Keratinocyte (primary cell): Measurements from ENCODE around the gene MAPT. TPM values are rescaled to one million over a fixed set of nuclear protein-coding genes. Genes with fewer than 3 reads are reported as not detected.

Source experiments
- DNase-seq: peaks from one replicate; pipeline ENCODE4 v3.0.0-alpha.2; 2011; ENCODE audit warnings: low read depth, missing footprints, low spot score
- FAIRE-seq: peaks from 2 replicates; lab custom pipeline; 2011; peaks lifted over from hg19 to GRCh38; lab: Jason Lieb, UNC
- H2AFZ ChIP-seq: 2 replicates; pipeline ENCODE4 v1.6.0; 2012; ENCODE audit warnings: low read length, control low read depth, inconsistent platforms; ENCODE audit not compliant: control insufficient read depth
- H3K27ac ChIP-seq: 2 replicates; pipeline ENCODE4 v1.5.1; 2011; ENCODE audit warnings: low read length; ENCODE audit not compliant: control insufficient read depth, insufficient read depth
- H3K27me3 ChIP-seq: 3 replicates; pipeline ENCODE4 v1.6.0; 2011; ENCODE audit warnings: low read length; ENCODE audit not compliant: control insufficient read depth, insufficient read depth; ENCODE audit errors: extremely low read depth
- H3K36me3 ChIP-seq, 2 experiments: 2 replicates in 1 of 2; 3 replicates in 1 of 2; pipeline ENCODE4 v1.5.1; 2011; ENCODE audit warnings: low read length in 2 of 2, mild to moderate bottlenecking in 1 of 2; ENCODE audit not compliant: control insufficient read depth in 2 of 2, insufficient read depth in 2 of 2; ENCODE audit errors: extremely low read depth in 1 of 2
- H3K4me1 ChIP-seq: 3 replicates; pipeline ENCODE4 v1.5.1; 2011; ENCODE audit warnings: low read length; ENCODE audit not compliant: control insufficient read depth, insufficient read depth; ENCODE audit errors: extremely low read depth
- H3K4me2 ChIP-seq: 3 replicates; pipeline ENCODE4 v1.6.0; 2011; ENCODE audit warnings: low read depth, low read length; ENCODE audit not compliant: control insufficient read depth, insufficient read depth; ENCODE audit errors: extremely low read depth
- H3K4me3 ChIP-seq, 3 experiments: fragments of 200-600 bp in 1 of 3; sonication (generic) in 1 of 3; 2 replicates in 2 of 3; 3 replicates in 1 of 3; pipeline ENCODE4 v1.5.1; 2011 to 2016; ENCODE audit warnings: low read length in 3 of 3, mild to moderate bottlenecking in 3 of 3, control low read depth in 2 of 3, inconsistent platforms in 1 of 3, low read depth in 1 of 3, mixed read lengths in 1 of 3, mixed run types in 1 of 3, moderate library complexity in 1 of 3; ENCODE audit not compliant: control insufficient read depth in 2 of 3, insufficient read depth in 2 of 3; ENCODE audit errors: extremely low read depth in 1 of 3
- H3K79me2 ChIP-seq: 2 replicates; pipeline ENCODE4 v1.6.0; 2012; ENCODE audit warnings: low read length; ENCODE audit not compliant: control insufficient read depth, insufficient read depth
- H3K9ac ChIP-seq: 3 replicates; pipeline ENCODE4 v1.6.0; 2011; ENCODE audit warnings: low read length; ENCODE audit not compliant: control insufficient read depth, insufficient read depth; ENCODE audit errors: extremely low read depth
- H3K9me1 ChIP-seq: 3 replicates; pipeline ENCODE4 v1.6.0; 2011; ENCODE audit warnings: low read length; ENCODE audit not compliant: control insufficient read depth, insufficient read depth; ENCODE audit errors: extremely low read depth
- H3K9me3 ChIP-seq: 2 replicates; pipeline ENCODE4 v1.5.1; 2012; ENCODE audit warnings: low read depth, low read length; ENCODE audit not compliant: control insufficient read depth
- H4K20me1 ChIP-seq: 3 replicates; pipeline ENCODE4 v1.6.0; 2011; ENCODE audit warnings: low read length; ENCODE audit not compliant: control insufficient read depth, insufficient read depth; ENCODE audit errors: extremely low read depth
- EZH2 ChIP-seq: IDR thresholded peaks from one replicate; pipeline ENCODE4 v1.6.1; 2012; ENCODE audit warnings: inconsistent platforms, mild to moderate bottlenecking, low read length, moderate library complexity
- dilution Hi-C: fragments of 300-500 bp; cut with MboI; formaldehyde crosslinking; loops from one replicate; pipeline ENCODE4 v1.7.0; 2020; ENCODE audit warnings: low sequenced_read_pairs; ENCODE audit not compliant: extremely low pct_ligation_motif_present
- polyA plus RNA-seq, 5 experiments: library from polyadenylated mRNA; depleted of rRNA in 3 of 5; stranded (reverse) in 3 of 5; stranded (forward) in 1 of 5; unstranded in 1 of 5; fragments of >200 nt; gene quantifications; 1 replicate in 1 of 5; 2 replicates in 3 of 5; 3 replicates in 1 of 5; pipeline versions ENCODE4 v1.2.1 to v1.2.3, GENCODE V29; 2011 to 2012; ENCODE audit warnings: missing spikeins in 2 of 5, low read depth in 1 of 5, low replicate concordance in 1 of 5
- TF ChIP-seq, protein P1 (sequence below), 3 experiments: IDR thresholded peaks in 1 of 3; conservative IDR thresholded peaks in 1 of 3; optimal IDR thresholded peaks in 1 of 3; 2 replicates in 2 of 3; 3 replicates in 1 of 3; pipeline versions ENCODE3 to v1.5.1; 2011; ENCODE audit warnings: low read length in 3 of 3, mild to moderate bottlenecking in 3 of 3, moderate library complexity in 2 of 3, control low read depth in 1 of 3, inconsistent platforms in 1 of 3; ENCODE audit not compliant: insufficient read depth in 2 of 3; ENCODE audit errors: extremely low read depth in 1 of 3

Gene MAPT
- polyA plus RNA-seq, 1 donor (not counting 4 experiments of a cell fraction or from before 2014, with no cell fraction given): 0.08 TPM

DNA sequence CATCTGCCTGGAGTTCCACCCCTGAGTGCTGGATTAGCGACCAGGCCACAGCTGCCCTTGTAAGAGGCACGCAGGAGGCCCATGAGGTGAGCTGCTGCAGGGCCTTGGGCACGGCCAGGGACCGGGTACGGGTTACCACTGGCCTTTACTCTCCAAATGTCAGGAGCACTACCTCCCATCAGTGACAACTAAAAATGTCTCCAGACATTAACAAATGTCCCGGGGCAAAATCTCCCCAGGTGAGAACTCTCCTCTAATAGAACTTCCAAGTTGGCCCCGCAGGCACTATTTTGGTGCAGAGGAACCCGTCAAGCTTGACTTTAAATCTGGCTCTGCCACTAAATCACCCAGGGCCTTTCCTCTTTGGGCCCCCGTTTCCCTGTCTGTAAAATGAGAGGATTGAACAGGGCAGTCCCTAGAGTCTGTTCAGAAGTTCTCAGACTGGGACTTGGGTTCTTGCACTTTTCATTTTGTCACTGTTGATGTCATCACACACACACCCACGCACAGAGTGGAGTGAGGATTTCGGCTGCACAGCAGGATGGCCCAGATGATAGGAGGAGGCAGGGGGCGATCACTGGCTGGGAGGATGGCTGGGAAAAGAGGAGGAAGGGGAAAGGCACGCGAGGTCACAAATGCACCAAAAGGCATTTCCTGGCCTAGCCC, 24.5 kb upstream of the MAPT start:
- TF ChIP-seq EZH2: no peak
- TF ChIP-seq, protein P1, sequence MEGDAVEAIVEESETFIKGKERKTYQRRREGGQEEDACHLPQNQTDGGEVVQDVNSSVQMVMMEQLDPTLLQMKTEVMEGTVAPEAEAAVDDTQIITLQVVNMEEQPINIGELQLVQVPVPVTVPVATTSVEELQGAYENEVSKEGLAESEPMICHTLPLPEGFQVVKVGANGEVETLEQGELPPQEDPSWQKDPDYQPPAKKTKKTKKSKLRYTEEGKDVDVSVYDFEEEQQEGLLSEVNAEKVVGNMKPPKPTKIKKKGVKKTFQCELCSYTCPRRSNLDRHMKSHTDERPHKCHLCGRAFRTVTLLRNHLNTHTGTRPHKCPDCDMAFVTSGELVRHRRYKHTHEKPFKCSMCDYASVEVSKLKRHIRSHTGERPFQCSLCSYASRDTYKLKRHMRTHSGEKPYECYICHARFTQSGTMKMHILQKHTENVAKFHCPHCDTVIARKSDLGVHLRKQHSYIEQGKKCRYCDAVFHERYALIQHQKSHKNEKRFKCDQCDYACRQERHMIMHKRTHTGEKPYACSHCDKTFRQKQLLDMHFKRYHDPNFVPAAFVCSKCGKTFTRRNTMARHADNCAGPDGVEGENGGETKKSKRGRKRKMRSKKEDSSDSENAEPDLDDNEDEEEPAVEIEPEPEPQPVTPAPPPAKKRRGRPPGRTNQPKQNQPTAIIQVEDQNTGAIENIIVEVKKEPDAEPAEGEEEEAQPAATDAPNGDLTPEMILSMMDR (optimal IDR thresholded peaks at IDR 0.05 in 1 of 3, IDR thresholded peaks at IDR 0.05 in 1 of 3, conservative IDR thresholded peaks at IDR 0.05 in 1 of 3; ENCODE audit: extremely low read depth in 1 of 3, insufficient read depth in 2 of 3, low read length in 3 of 3): no peak
- Histone ChIP-seq H3K4me3 (no peak overlapping the region), H4K20me1 (no peaks in the 10 kb centered on the region), H3K79me2 (no peaks in the 10 kb centered on the region), H3K9me3 (no peaks in the 10 kb centered on the region), H3K4me1 (no peaks in the 10 kb centered on the region), H3K4me2 (no peak overlapping the region), H3K27me3 (peaks cover 3% of the 10 kb centered on the region), H3K27ac (no peak overlapping the region), H3K9ac (no peak overlapping the region), H3K9me1 (no peaks in the 10 kb centered on the region), H2AFZ (no peak overlapping the region), H3K36me3 (no peaks in the 10 kb centered on the region)
- dilution Hi-C loops: loop anchor here (25.0 kb wide), 1 partner anchor 233 kb away; no protein-coding TSS in a partner anchor
- DNase-seq (no peak), FAIRE-seq (no peak)

DNA sequence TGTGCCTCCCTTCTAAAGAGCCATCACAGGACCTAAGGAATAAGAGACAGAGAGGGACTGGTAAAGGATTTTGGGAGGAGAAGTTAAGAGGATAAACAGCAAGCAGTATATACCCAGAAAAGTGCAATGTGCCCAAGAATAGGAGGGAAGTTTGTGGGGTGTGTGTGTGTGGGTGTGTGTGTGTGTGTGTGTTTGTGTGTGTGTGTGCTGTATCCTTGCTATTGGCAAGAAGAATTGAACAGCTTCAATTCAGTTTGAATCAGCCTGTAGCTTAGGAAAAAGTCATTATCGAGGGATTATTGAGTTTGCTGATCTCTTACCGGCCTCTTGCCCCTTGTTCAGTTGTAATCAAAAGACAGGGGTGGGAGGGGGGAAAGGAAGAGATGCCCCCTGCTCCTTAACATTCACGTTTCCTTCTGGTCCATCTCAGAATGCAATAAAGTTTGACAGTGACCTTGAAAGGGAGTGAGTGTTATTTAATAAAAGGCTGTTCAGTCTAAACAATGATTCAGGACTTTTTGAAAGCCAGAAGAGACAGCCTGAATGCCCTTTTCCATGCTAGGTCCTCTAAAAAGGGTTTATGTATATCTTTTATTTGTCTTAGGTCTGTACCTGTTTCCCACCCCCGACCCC, 23.9 kb upstream of the MAPT start:
- DNase-seq (no peak), FAIRE-seq (no peak)
- H2AFZ ChIP-seq: no peak overlapping the region
- dilution Hi-C loops: loop anchor here (25.0 kb wide), 1 partner anchor 233 kb away; no protein-coding TSS in a partner anchor
- H3K9ac ChIP-seq: no peak overlapping the region
- H3K36me3 ChIP-seq: no peaks in the 10 kb centered on the region
- H3K27ac ChIP-seq: no peak overlapping the region
- H3K79me2 ChIP-seq: no peaks in the 10 kb centered on the region
- no peaks in the 10 kb centered on the region for H3K9me1 ChIP-seq
- no peak for TF ChIP-seq EZH2
- TF ChIP-seq, protein P1 (optimal IDR thresholded peaks at IDR 0.05 in 1 of 3, IDR thresholded peaks at IDR 0.05 in 1 of 3, conservative IDR thresholded peaks at IDR 0.05 in 1 of 3; ENCODE audit: extremely low read depth in 1 of 3, insufficient read depth in 2 of 3, low read length in 3 of 3): no peak
- no peaks in the 10 kb centered on the region for H3K27me3 ChIP-seq
- no peaks in the 10 kb centered on the region for H3K9me3 ChIP-seq
- H3K4me2 ChIP-seq: no peak overlapping the region
- no peak overlapping the region for H3K4me3 ChIP-seq
- no peaks in the 10 kb centered on the region for H3K4me1 ChIP-seq
- no peaks in the 10 kb centered on the region for H4K20me1 ChIP-seq
